Naive thymus-derived CD4-positive, alpha-beta T cell (primary cell): ENCODE data around the gene CCR1. TPM values are rescaled to one million over a fixed set of nuclear protein-coding genes. Genes with fewer than 3 reads are reported as not detected.

Experiments
- ATAC-seq: fragments of 150-1000 bp; cut with Tn5 transposase; 2 replicates; pipeline ENCODE4 v1.10.0; 2021; ENCODE audit warnings: mild to moderate bottlenecking, moderate library complexity
- CTCF ChIA-PET: fragments of 350-600 bp; sonication (Branson Sonifier 250); formaldehyde crosslinking; loops from one replicate; lab custom pipeline; 2021; ENCODE audit warnings: antibody characterized with exemption; lab: Charles Lee
- POLR2A ChIA-PET: fragments of 350-600 bp; sonication (Branson Sonifier 250); formaldehyde crosslinking; loops from one replicate; lab custom pipeline; 2021; ENCODE audit warnings: antibody characterized with exemption, inconsistent platforms; lab: Charles Lee
- DNase-seq, 9 donors: peaks; one replicate each; pipeline versions ENCODE4 v3.0.0 to v3.0.0-alpha.2; 2020 to 2022; ENCODE audit warnings: mixed read lengths in 1 of 9
- H3K27ac ChIP-seq: one replicate; pipeline ENCODE4 v1.7.0; 2013; ENCODE audit warnings: mild to moderate bottlenecking, low read depth, low read length, moderate library complexity
- H3K27me3 ChIP-seq, 2 donors: one replicate each; pipeline ENCODE4 v1.7.0; 2013; ENCODE audit warnings: low read length in 2 of 2, mild to moderate bottlenecking in 2 of 2, moderate library complexity in 2 of 2; ENCODE audit not compliant: control insufficient read depth in 2 of 2, insufficient read depth in 2 of 2
- H3K36me3 ChIP-seq, 3 experiments: 1 replicate in 2 of 3; 2 replicates in 1 of 3; pipeline ENCODE4 v1.7.0; 2013; ENCODE audit warnings: low read length in 3 of 3, mild to moderate bottlenecking in 3 of 3, moderate library complexity in 1 of 3; ENCODE audit not compliant: insufficient read depth in 3 of 3, control insufficient read depth in 2 of 3
- H3K4me1 ChIP-seq, 2 donors: one replicate each; pipeline ENCODE4 v1.7.0; 2013; ENCODE audit warnings: low read length in 2 of 2, mild to moderate bottlenecking in 2 of 2, moderate library complexity in 1 of 2; ENCODE audit not compliant: control insufficient read depth in 2 of 2, insufficient read depth in 2 of 2
- H3K4me3 ChIP-seq: 2 replicates; pipeline ENCODE4 v1.7.0; 2013; ENCODE audit warnings: mild to moderate bottlenecking, low read length
- H3K9me3 ChIP-seq, 3 experiments: 1 replicate in 2 of 3; 2 replicates in 1 of 3; pipeline ENCODE4 v1.7.0; 2013; ENCODE audit warnings: low read length in 3 of 3; ENCODE audit not compliant: control insufficient read depth in 2 of 3
- H3K27ac Mint-ChIP-seq, 9 donors: one replicate each; pipeline ENCODE4 v1.8.0; 2020 to 2022; ENCODE audit warnings: mixed read lengths in 9 of 9, mild to moderate bottlenecking in 8 of 9, moderate library complexity in 5 of 9, inconsistent platforms in 2 of 9
- H3K27me3 Mint-ChIP-seq, 5 donors: one replicate each; pipeline ENCODE4 v1.8.0; 2021 to 2022; ENCODE audit warnings: mixed read lengths in 5 of 5, mild to moderate bottlenecking in 1 of 5
- H3K36me3 Mint-ChIP-seq, 5 donors: one replicate each; pipeline ENCODE4 v1.8.0; 2020 to 2022; ENCODE audit warnings: mixed read lengths in 5 of 5, mild to moderate bottlenecking in 3 of 5, inconsistent platforms in 1 of 5
- H3K4me1 Mint-ChIP-seq, 7 donors: one replicate each; pipeline ENCODE4 v1.8.0; 2020 to 2022; ENCODE audit warnings: mixed read lengths in 7 of 7, mild to moderate bottlenecking in 3 of 7, inconsistent platforms in 1 of 7
- H3K4me3 Mint-ChIP-seq, 10 donors: one replicate each; pipeline ENCODE4 v1.8.0; 2020 to 2022; ENCODE audit warnings: mild to moderate bottlenecking in 10 of 10, mixed read lengths in 10 of 10, moderate library complexity in 6 of 10, inconsistent platforms in 2 of 10
- H3K9me3 Mint-ChIP-seq, 11 donors: one replicate each; pipeline ENCODE4 v1.8.0; 2020 to 2022; ENCODE audit warnings: mixed read lengths in 11 of 11, mild to moderate bottlenecking in 4 of 11, inconsistent platforms in 1 of 11, moderate library complexity in 1 of 11
- intact Hi-C, 2 donors: fragments of 100-400 bp; cut with micrococcal nuclease; formaldehyde crosslinking; loops; one replicate each; pipeline ENCODE4 v1.15.1; 2023
- polyA plus RNA-seq, 2 donors: library from polyadenylated mRNA; unstranded; fragments of 300-500 nt; fragmentation: Illumina TruSeq; gene quantifications; one replicate each; pipeline ENCODE4 v1.2.3, GENCODE V29; 2021
- total RNA-seq, 6 experiments: library from RNA in 5 of 6; stranded (reverse) in 5 of 6; gene quantifications; 1 replicate in 5 of 6; 2 replicates in 1 of 6; pipeline ENCODE4 v1.2.3 and lab custom pipeline; 2021 to 2026

Gene CCR1
- total RNA-seq = 10 to 100 TPM in 2 of 5 experiments, 1 to 10 TPM in 3; 2.2 to 27.6 (median 4.5) TPM
- under 1 TPM; 0.08 to 0.09 TPM for polyA plus RNA-seq
- total RNA-seq (lab: John Stamatoyannopoulos, UW) = not detected

DNA sequence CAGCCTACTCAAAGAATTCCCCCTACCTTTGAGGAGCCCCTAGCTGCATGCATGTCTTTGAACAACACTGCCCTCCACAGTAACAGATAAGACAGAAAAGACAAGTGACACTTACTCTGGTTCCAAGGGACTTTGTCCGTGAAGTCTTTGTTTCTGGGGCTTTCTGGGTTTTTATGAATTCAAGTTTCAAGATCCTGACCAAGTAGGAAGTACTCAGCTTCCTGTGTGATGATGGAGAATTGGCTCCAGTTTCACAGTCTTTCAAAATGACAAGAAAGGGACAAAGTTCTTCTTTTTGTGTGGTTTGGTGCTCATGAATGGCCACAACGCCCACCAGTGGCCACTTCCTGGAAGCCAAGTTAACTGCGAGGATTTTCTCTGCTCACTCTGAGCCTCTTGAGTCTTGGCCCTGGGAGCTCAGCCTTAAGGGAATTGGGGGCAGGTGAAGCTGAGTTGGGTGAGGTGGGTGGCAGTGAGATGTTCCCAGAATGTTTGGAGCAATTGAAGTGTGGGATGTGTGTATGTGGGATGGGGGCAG lies at the start of gene CCR1:
CCR1 (minus strand) TSS at position 147 of the 538 bp plus-strand sequence. CDS start 4,000 bp downstream, outside the sequence.
- Mint-ChIP-seq H3K9me3 (no peaks in the 10 kb centered on the region), H3K4me3 (peak within 1 kb of the TSS in 4 of 10 donors; percentile 8 to 72 (median 41)), H3K36me3 (peaks cover 0 to 36% (median 0%) of the 10 kb centered on the region in 5 donors), H3K27me3 (peaks cover 0 to 2% (median 0%) of the 10 kb centered on the region in 5 donors), H3K4me1 (peaks cover 8 to 64% (median 24%) of the 10 kb centered on the region in 7 donors), H3K27ac (peak within 1 kb of the TSS in 8 of 9 donors; percentile 5 to 93 (median 57))
- ATAC-seq (peak; percentile 72), DNase-seq (peak in 2 of 9 donors; percentile 0 to 64)
- Histone ChIP-seq H3K4me1 (peaks cover 13 to 44% of the 10 kb centered on the region in 2 donors), H3K36me3 (no peaks in the 10 kb centered on the region), H3K27me3 (no peaks in the 10 kb centered on the region), H3K9me3 (no peaks in the 10 kb centered on the region), H3K4me3 (no peak within 1 kb of the TSS), H3K27ac (no peak within 1 kb of the TSS)
- POLR2A ChIA-PET = interaction anchor here (1.0 kb wide), 1 partner anchor 9 kb away, joined by 3 read pairs; no protein-coding TSS in a partner anchor
- CTCF ChIA-PET = no interaction called here
- intact Hi-C loops = loop anchor here in 1 of 2 donors (1.0 to 2.0 kb wide), 4 partner anchors 110 to 269 kb away; no protein-coding TSS in a partner anchor

DNA sequence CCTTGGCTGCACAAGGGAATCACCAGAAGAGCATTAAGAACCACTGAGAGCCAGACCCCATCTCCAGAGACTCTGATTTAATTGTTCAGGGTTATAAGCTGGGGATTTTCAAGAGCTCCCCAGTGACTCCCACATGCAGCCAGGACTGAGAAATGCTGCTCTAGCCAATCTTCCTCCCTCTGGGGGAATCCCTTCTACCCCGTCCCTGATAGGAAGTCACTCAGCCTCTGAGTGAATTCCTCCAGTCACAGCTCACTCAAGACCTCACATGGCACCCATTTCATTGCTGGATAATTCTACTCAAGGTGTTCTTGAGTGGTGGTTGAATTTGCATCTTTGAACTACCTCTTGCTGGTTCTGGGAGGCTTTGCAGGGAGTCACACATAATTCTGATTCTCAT lies 44.9 kb upstream of the CCR1 start:
- intact Hi-C loops = no loop called here
- Mint-ChIP-seq H3K4me3 (no peak overlapping the region), H3K27me3 (peaks cover 7 to 55% (median 14%) of the 10 kb centered on the region in 5 donors), H3K9me3 (peaks cover 0 to 7% (median 0%) of the 10 kb centered on the region in 11 donors), H3K4me1 (peaks cover 0 to 6% (median 0%) of the 10 kb centered on the region in 7 donors), H3K36me3 (peaks cover 0 to 6% (median 0%) of the 10 kb centered on the region in 5 donors), H3K27ac (no peak overlapping the region)
- POLR2A ChIA-PET = no interaction called here
- Histone ChIP-seq H3K4me1 (no peaks in the 10 kb centered on the region), H3K27me3 (no peaks in the 10 kb centered on the region), H3K9me3 (no peaks in the 10 kb centered on the region), H3K4me3 (no peak overlapping the region), H3K27ac (no peak overlapping the region), H3K36me3 (no peaks in the 10 kb centered on the region)
- CTCF ChIA-PET = no interaction called here
- DNase-seq (no peak), ATAC-seq (no peak)

DNA sequence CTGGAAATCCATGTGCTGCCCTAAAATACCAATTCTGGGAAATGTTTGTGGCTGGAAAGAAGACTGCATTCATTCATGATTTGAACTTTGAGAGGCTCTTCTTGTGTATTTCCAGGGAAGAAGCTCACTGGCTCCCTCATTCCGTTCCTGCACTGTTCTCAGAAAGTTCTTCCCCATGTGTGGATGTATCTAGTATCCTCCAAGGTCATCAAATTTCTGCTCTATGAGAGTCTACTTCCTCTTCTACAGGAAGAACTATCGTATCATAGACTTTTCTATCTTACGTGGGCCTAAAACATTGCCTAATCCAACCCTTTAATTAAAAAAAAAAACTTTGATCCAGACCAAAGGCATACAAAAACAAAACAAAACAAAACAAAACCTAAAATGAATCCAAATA lies 37.0 kb upstream of the CCR1 start:
- intact Hi-C loops = no loop called here
- Mint-ChIP-seq H3K4me1 (peaks cover 0 to 9% (median 0%) of the 10 kb centered on the region in 7 donors), H3K4me3 (no peak overlapping the region), H3K27ac (no peak overlapping the region), H3K36me3 (no peaks in the 10 kb centered on the region), H3K27me3 (peaks cover 0 to 35% (median 0%) of the 10 kb centered on the region in 5 donors), H3K9me3 (no peaks in the 10 kb centered on the region)
- Histone ChIP-seq H3K4me1 (no peaks in the 10 kb centered on the region), H3K4me3 (no peak overlapping the region), H3K9me3 (no peaks in the 10 kb centered on the region), H3K27me3 (no peaks in the 10 kb centered on the region), H3K27ac (no peak overlapping the region), H3K36me3 (no peaks in the 10 kb centered on the region)
- no peak for DNase-seq
- no peak for ATAC-seq
- ChIA-PET CTCF (no interaction called here), POLR2A (no interaction called here)

DNA sequence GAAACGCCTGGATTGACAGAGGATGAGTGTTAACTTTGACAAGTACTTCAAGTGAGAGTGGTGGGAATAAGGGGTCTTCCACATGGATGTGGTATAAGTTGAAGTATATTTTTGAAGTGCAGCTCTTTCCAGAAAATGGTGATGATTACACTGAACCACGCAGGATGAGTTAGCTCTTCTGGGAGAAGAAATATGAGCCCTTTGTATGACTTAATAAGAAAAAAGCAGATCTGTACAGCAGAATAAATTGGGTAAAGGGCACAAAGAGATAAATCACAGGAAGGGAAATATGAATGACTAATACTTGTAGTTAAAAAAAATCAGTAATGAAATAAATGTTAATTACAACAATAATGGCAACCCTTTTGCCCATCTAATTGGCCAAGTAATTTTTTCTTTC lies 35.4 kb upstream of the CCR1 start:
- Mint-ChIP-seq H3K27ac (no peak overlapping the region), H3K9me3 (no peaks in the 10 kb centered on the region), H3K36me3 (no peaks in the 10 kb centered on the region), H3K27me3 (peaks cover 0 to 47% (median 4%) of the 10 kb centered on the region in 5 donors), H3K4me1 (peaks cover 0 to 9% (median 0%) of the 10 kb centered on the region in 7 donors), H3K4me3 (no peak overlapping the region)
- H3K27me3 ChIP-seq = no peaks in the 10 kb centered on the region
- H3K36me3 ChIP-seq = no peaks in the 10 kb centered on the region
- ATAC-seq = no peak
- no peaks in the 10 kb centered on the region for H3K9me3 ChIP-seq
- H3K27ac ChIP-seq = no peak overlapping the region
- ChIA-PET CTCF (no interaction called here), POLR2A (no interaction called here)
- H3K4me1 ChIP-seq = no peaks in the 10 kb centered on the region
- no peak overlapping the region for H3K4me3 ChIP-seq
- DNase-seq = no peak
- intact Hi-C loops = no loop called here

DNA sequence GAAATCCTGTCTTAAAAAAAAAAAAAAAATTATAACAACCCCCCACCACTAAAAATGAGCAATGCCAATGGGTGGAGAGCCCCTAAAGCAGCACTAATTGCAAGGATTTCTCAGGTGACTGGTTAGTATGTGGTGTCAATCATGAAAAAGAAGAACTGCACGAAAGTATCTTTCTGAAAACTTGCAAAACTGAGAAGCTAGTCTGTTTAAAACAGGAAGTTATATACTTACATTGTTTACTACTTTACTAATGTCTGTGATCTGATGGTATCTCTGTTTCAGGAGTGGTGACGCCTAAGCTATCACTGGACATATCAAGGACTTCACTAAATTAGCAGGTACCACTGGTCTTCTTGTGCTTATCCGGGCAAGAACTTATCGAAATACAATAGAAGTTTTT lies 34.0 kb upstream of the CCR1 start, which contains the start of gene CCR3:
CCR3 (plus strand) TSS at position 341 of the 400 bp plus-strand sequence. CDS start 22,699 bp downstream, outside the sequence.
- Mint-ChIP-seq H3K27ac (no peak within 1 kb of the TSS), H3K27me3 (peaks cover 0 to 59% (median 5%) of the 10 kb centered on the region in 5 donors), H3K4me1 (peaks cover 0 to 9% (median 0%) of the 10 kb centered on the region in 7 donors), H3K4me3 (no peak within 1 kb of the TSS), H3K9me3 (peaks cover 0 to 1% (median 0%) of the 10 kb centered on the region in 11 donors), H3K36me3 (no peaks in the 10 kb centered on the region)
- Histone ChIP-seq H3K4me1 (no peaks in the 10 kb centered on the region), H3K27ac (no peak within 1 kb of the TSS), H3K4me3 (no peak within 1 kb of the TSS), H3K27me3 (no peaks in the 10 kb centered on the region), H3K36me3 (no peaks in the 10 kb centered on the region), H3K9me3 (no peaks in the 10 kb centered on the region)
- ChIA-PET CTCF (no interaction called here), POLR2A (no interaction called here)
- intact Hi-C loops = no loop called here
- DNase-seq = no peak
- ATAC-seq = peak; percentile 75

DNA sequence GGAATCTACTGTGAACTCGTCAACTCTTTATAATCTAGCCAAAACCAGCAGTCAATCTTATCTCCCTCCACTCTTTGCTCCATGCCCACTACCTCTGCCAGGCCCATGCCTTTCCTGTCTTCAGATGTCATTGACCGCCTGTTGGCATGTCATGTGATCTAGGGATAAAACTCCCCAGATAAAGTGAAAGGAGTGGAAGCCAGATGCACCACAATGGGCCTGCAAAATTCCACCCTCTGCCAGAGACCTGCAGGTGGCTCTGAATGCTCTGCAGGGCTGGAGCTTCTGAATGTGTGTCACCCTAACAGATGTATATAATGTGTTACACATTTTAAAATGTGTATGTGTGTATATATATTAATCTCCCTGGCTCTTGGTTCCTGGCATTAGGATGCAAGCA lies 31.8 kb upstream of the CCR1 start:
- Histone ChIP-seq H3K27ac (no peak overlapping the region), H3K4me1 (peaks cover 0 to 7% of the 10 kb centered on the region in 2 donors), H3K27me3 (no peaks in the 10 kb centered on the region), H3K9me3 (no peaks in the 10 kb centered on the region), H3K36me3 (no peaks in the 10 kb centered on the region), H3K4me3 (no peak overlapping the region)
- Mint-ChIP-seq H3K27me3 (peaks cover 0 to 76% (median 5%) of the 10 kb centered on the region in 5 donors), H3K9me3 (peaks cover 0 to 1% (median 0%) of the 10 kb centered on the region in 11 donors), H3K4me1 (peaks cover 0 to 11% (median 0%) of the 10 kb centered on the region in 7 donors), H3K4me3 (no peak overlapping the region), H3K36me3 (peaks cover 0 to 2% (median 0%) of the 10 kb centered on the region in 5 donors), H3K27ac (no peak overlapping the region)
- no peak for DNase-seq
- intact Hi-C loops = no loop called here
- ChIA-PET CTCF (no interaction called here), POLR2A (no interaction called here)
- no peak for ATAC-seq
